SK-N-SH treated with all-trans-retinoic acid at 6 μM for 48 hours (cell line): Measurements from ENCODE around the gene AMPD3.

Experiments
- ESRRG ChIP-seq: fragments of 250-450 bp; sonication (Bioruptor Pico); IDR thresholded peaks from 2 replicates; pipeline ENCODE4 v1.6.1; 2021; ENCODE audit warnings: mild to moderate bottlenecking
- SNAI2 ChIP-seq: fragments of 250-450 bp; sonication (Bioruptor Pico); IDR thresholded peaks from 2 replicates; pipeline ENCODE4 v1.5.0; 2020; ENCODE audit warnings: mild to moderate bottlenecking, moderate library complexity
- TOX ChIP-seq: fragments of 250-450 bp; sonication (Bioruptor Pico); IDR thresholded peaks from 2 replicates; pipeline ENCODE4 v1.8.0; 2021; ENCODE audit warnings: mild to moderate bottlenecking, moderate library complexity, borderline replicate concordance
- ZFP30 ChIP-seq: fragments of 450-650 bp; formaldehyde crosslinking; IDR thresholded peaks from 2 replicates; pipeline ENCODE4 v1.5.0; 2022; ENCODE audit warnings: mild to moderate bottlenecking, moderate library complexity
- TF ChIP-seq, protein P1 (sequence below): fragments of 250-450 bp; sonication (Bioruptor Pico); IDR thresholded peaks from 2 replicates; pipeline ENCODE4 v1.5.1; 2021; ENCODE audit warnings: mild to moderate bottlenecking, moderate library complexity
- TF ChIP-seq, protein P2 (sequence below): fragments of 250-450 bp; sonication (Bioruptor Pico); IDR thresholded peaks from 2 replicates; pipeline ENCODE4 v1.8.0; 2020; ENCODE audit warnings: mild to moderate bottlenecking, moderate library complexity, borderline replicate concordance
- TF ChIP-seq, protein P3 (sequence below): fragments of 250-450 bp; sonication (Bioruptor Pico); IDR thresholded peaks from 2 replicates; pipeline ENCODE4 v1.8.0; 2021; ENCODE audit warnings: low read depth, mild to moderate bottlenecking, moderate library complexity, borderline replicate concordance

DNA sequence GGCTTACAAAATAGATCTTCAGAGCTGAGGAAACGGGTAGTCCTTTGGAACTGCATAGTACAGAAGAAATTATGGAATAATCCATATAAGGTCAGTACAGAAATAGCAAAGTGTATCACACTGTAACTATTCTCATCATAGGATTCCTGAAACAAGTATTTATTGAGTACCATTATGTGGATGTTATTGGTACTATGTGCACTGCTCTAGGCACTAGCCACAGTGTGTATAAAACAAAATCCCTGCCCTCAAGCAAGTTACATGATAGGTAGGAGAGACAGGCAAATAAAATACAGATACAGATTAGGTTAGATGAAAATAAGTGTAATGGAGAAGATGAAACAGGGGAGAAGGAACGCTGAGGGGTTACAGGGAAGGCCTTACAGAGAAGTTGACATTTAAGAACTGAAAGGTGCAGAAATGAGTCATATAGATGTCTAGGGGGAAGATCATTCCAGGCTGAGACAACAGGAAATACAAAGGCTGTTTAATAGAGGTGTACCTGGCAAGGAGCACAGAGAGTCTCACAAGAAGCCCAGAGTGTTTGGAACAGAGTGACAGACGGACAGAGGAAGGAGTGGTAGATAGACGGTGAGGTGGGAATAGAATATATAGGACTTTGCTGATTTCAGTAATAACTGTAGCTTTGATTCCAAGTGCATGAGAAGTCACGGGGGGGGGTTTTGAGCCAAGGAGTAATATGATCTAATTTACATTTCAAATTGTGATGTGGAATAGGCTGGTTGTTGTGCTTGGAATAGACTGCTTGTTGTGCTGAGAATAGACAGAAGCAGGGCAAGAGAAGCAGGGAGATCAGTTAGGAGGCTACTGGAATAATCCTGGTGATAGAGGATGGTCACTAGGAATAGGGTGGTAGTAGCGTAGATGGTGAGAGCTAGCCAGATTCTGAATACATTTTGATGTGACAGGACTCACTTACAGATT lies 72.2 kb downstream of the AMPD3 start:
- TF ChIP-seq, protein P1, sequence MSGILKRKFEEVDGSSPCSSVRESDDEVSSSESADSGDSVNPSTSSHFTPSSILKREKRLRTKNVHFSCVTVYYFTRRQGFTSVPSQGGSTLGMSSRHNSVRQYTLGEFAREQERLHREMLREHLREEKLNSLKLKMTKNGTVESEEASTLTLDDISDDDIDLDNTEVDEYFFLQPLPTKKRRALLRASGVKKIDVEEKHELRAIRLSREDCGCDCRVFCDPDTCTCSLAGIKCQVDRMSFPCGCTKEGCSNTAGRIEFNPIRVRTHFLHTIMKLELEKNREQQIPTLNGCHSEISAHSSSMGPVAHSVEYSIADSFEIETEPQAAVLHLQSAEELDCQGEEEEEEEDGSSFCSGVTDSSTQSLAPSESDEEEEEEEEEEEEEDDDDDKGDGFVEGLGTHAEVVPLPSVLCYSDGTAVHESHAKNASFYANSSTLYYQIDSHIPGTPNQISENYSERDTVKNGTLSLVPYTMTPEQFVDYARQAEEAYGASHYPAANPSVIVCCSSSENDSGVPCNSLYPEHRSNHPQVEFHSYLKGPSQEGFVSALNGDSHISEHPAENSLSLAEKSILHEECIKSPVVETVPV (CRISPR knock-in tag): no peak
- TF ChIP-seq, protein P2, sequence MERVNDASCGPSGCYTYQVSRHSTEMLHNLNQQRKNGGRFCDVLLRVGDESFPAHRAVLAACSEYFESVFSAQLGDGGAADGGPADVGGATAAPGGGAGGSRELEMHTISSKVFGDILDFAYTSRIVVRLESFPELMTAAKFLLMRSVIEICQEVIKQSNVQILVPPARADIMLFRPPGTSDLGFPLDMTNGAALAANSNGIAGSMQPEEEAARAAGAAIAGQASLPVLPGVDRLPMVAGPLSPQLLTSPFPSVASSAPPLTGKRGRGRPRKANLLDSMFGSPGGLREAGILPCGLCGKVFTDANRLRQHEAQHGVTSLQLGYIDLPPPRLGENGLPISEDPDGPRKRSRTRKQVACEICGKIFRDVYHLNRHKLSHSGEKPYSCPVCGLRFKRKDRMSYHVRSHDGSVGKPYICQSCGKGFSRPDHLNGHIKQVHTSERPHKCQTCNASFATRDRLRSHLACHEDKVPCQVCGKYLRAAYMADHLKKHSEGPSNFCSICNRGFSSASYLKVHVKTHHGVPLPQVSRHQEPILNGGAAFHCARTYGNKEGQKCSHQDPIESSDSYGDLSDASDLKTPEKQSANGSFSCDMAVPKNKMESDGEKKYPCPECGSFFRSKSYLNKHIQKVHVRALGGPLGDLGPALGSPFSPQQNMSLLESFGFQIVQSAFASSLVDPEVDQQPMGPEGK (CRISPR knock-in tag): no peak
- TF ChIP-seq, protein P3, sequence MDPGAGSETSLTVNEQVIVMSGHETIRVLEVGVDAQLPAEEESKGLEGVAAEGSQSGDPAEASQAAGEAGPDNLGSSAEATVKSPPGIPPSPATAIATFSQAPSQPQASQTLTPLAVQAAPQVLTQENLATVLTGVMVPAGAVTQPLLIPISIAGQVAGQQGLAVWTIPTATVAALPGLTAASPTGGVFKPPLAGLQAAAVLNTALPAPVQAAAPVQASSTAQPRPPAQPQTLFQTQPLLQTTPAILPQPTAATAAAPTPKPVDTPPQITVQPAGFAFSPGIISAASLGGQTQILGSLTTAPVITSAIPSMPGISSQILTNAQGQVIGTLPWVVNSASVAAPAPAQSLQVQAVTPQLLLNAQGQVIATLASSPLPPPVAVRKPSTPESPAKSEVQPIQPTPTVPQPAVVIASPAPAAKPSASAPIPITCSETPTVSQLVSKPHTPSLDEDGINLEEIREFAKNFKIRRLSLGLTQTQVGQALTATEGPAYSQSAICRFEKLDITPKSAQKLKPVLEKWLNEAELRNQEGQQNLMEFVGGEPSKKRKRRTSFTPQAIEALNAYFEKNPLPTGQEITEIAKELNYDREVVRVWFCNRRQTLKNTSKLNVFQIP (CRISPR knock-in tag): no peak
- TF ChIP-seq ESRRG (CRISPR knock-in tag): no peak
- no peak for TF ChIP-seq TOX (CRISPR knock-in tag)
- TF ChIP-seq ZFP30 (CRISPR knock-in tag): no peak
- no peak for TF ChIP-seq SNAI2 (CRISPR knock-in tag)
